NCI-H524 treated with DMSO at 0.1 percent for 48 hours (cell line): Measurements from ENCODE around the gene LCE1C.

ENCODE experiments used
- DNase-seq: peaks from one replicate; lab custom pipeline; 2025; lab: John Stamatoyannopoulos, UW

Gene LCE1C

GRCh38 chr1:152759453-152760173 is 46.8 kb downstream of the LCE1C start:
- no peak for DNase-seq

GRCh38 chr1:152758636-152759035 is 47.8 kb downstream of the LCE1C start:
- DNase-seq: no peak

- no peak for DNase-seq
Observed at GRCh38 chr1:152757747-152758146, 48.7 kb downstream of the LCE1C start, which contains the start of gene KPRP. TSS of gene KPRP (plus strand) at chr1:152758025. CDS start at chr1:152759589, 1,564 bp downstream.

- DNase-seq: no peak
Observed at GRCh38 chr1:152756872-152757271, 49.6 kb downstream of the LCE1C start.
